Panc1 (cell line): ENCODE data around the gene TNIK. TPM values are rescaled to one million over a fixed set of nuclear protein-coding genes. Genes with fewer than 3 reads are reported as not detected.

Source experiments
- ATAC-seq: fragments of 200-7000 bp; cut with Tn5 transposase; 2 replicates; pipeline ENCODE4 v1.9.1; 2020; ENCODE audit warnings: mild to moderate bottlenecking, moderate library complexity
- BruUV-seq: library from RNA; stranded (reverse); fragments of 400-500 nt; replicated peaks from 2 replicates; lab custom pipeline; 2021; lab: Mats Ljungman, UMichigan
- CTCF ChIA-PET: fragments of 300-600 bp; sonication (Branson Sonifier 250); formaldehyde crosslinking; loops from one replicate; lab custom pipeline; 2022; ENCODE audit warnings: antibody characterized with exemption; lab: Charles Lee
- POLR2A ChIA-PET: fragments of 300-600 bp; sonication (Branson Sonifier 250); formaldehyde crosslinking; loops from one replicate; lab custom pipeline; 2022; ENCODE audit warnings: antibody characterized with exemption; lab: Charles Lee
- DNase-seq: peaks from one replicate; pipeline ENCODE4 v3.0.0-alpha.2; 2010; ENCODE audit warnings: low read depth, low spot score
- H3K27ac ChIP-seq: 2 replicates; pipeline ENCODE4 v1.5.1; 2011; ENCODE audit warnings: mild to moderate bottlenecking, low read length, inconsistent platforms
- H3K27me3 ChIP-seq: fragments of 200-500 bp; sonication (Bioruptor generic); 2 replicates; pipeline ENCODE4 v1.6.0; 2014; ENCODE audit warnings: low read length, inconsistent platforms; ENCODE audit not compliant: control insufficient read depth, insufficient read depth
- H3K36me3 ChIP-seq: fragments of 200-500 bp; sonication (Bioruptor generic); 2 replicates; pipeline ENCODE4 v1.5.1; 2014; ENCODE audit warnings: inconsistent platforms, mild to moderate bottlenecking, low read length, moderate library complexity; ENCODE audit not compliant: control insufficient read depth, insufficient read depth
- H3K4me1 ChIP-seq: 2 replicates; pipeline ENCODE4 v1.5.1; 2011; ENCODE audit warnings: inconsistent platforms, mild to moderate bottlenecking, low read length, moderate library complexity; ENCODE audit not compliant: control insufficient read depth, insufficient read depth
- H3K4me3 ChIP-seq, 2 experiments: 2 replicates each; pipeline ENCODE4 v1.5.1; 2011 to 2012; ENCODE audit warnings: low read depth in 2 of 2, low read length in 2 of 2, mild to moderate bottlenecking in 2 of 2, inconsistent platforms in 1 of 2, moderate library complexity in 1 of 2
- H3K9me3 ChIP-seq: fragments of 200-500 bp; sonication (Bioruptor generic); 2 replicates; pipeline ENCODE4 v1.5.1; 2014; ENCODE audit warnings: low read depth, mild to moderate bottlenecking, inconsistent platforms, low read length, moderate library complexity; ENCODE audit not compliant: control insufficient read depth, insufficient read depth
- CTCF ChIP-seq: fragments of 450-650 bp; IDR thresholded peaks from 2 replicates; pipeline ENCODE4 v1.5.1; 2017; ENCODE audit warnings: mild to moderate bottlenecking
- POLR2AphosphoS5 ChIP-seq: IDR thresholded peaks from 2 replicates; pipeline ENCODE4 v1.6.1; 2012; ENCODE audit warnings: mild to moderate bottlenecking, low read depth, low read length, moderate library complexity
- SIN3A ChIP-seq: IDR thresholded peaks from 2 replicates; pipeline ENCODE4 v1.6.1; 2012; ENCODE audit warnings: low read depth, mild to moderate bottlenecking, low read length, moderate library complexity, borderline replicate concordance; ENCODE audit not compliant: insufficient read depth
- TCF7L2 ChIP-seq: IDR thresholded peaks from 2 replicates; pipeline ENCODE4 v1.6.1; 2011; ENCODE audit warnings: mild to moderate bottlenecking, low read depth, low read length, inconsistent platforms
- in situ Hi-C: cut with HindIII; loops from 2 replicates; pipeline ENCODE4 v1.10.0; 2016; ENCODE audit warnings: low sequenced_read_pairs, low pct_unique_long_range_greater_than_20kb
- intact Hi-C: fragments of 100-400 bp; cut with micrococcal nuclease; formaldehyde crosslinking; loops from one replicate; pipeline ENCODE4 v1.10.0; 2022; ENCODE audit not compliant: unreplicated experiment
- total RNA-seq: library from RNA; stranded (reverse); gene quantifications from one replicate; pipeline ENCODE4 v1.2.1, GENCODE V29; 2021; ENCODE audit not compliant: unreplicated experiment
- TF ChIP-seq, protein P1 (sequence below), 2 experiments: IDR thresholded peaks; 2 replicates each; pipeline ENCODE4 v1.6.1; 2011 to 2012; ENCODE audit warnings: low read depth in 2 of 2, control low read depth in 1 of 2, low read length in 1 of 2, mild to moderate bottlenecking in 1 of 2, moderate library complexity in 1 of 2; ENCODE audit not compliant: insufficient read depth in 1 of 2

TNIK gene
- total RNA-seq, 1 experiment from 2014 or later, result 1.9 TPM

DNA sequence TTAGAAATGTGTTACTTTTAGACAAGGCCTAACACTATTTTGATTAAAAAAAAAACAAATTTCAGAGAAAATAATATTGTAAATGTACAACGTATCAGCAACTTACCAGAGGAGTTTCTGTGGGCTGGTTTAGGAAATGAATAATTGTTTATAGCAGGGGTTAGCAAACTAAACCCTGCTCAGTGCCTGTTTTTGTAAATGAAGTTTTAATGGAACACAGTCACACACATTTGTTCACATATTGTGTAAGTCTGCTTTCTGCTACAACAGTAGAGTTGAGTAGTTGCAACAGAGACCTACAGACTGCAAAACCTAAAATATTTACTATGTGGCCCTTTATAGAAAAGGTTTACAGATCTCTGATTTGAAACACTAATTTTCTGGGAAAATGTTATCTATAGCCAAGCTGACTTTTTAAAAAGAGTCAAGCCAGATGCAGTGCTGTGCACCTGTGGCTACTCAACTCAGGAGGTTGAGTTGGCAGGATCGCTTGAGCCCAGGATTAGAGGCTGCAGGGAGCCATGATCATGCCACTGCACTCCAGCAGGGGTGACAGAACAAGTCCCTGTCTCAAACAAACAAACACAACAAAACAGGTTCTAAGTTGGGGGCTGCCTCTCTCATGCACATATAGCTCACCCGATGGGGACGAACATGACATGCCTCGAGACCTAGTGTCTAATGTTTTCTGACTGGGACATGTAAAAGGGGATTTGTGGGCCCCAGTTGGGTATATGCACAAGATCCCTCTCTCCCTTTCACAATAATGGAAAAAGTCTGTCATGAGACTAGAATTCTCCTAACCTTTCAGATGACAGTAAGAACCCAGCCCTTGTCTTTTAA is 182.5 kb downstream of the TNIK start:
- no peaks in the 10 kb centered on the region for H3K9me3 ChIP-seq
- no peaks in the 10 kb centered on the region for H3K36me3 ChIP-seq
- no peak for TF ChIP-seq POLR2AphosphoS5
- TF ChIP-seq SIN3A, result no peak
- TF ChIP-seq, protein P1, sequence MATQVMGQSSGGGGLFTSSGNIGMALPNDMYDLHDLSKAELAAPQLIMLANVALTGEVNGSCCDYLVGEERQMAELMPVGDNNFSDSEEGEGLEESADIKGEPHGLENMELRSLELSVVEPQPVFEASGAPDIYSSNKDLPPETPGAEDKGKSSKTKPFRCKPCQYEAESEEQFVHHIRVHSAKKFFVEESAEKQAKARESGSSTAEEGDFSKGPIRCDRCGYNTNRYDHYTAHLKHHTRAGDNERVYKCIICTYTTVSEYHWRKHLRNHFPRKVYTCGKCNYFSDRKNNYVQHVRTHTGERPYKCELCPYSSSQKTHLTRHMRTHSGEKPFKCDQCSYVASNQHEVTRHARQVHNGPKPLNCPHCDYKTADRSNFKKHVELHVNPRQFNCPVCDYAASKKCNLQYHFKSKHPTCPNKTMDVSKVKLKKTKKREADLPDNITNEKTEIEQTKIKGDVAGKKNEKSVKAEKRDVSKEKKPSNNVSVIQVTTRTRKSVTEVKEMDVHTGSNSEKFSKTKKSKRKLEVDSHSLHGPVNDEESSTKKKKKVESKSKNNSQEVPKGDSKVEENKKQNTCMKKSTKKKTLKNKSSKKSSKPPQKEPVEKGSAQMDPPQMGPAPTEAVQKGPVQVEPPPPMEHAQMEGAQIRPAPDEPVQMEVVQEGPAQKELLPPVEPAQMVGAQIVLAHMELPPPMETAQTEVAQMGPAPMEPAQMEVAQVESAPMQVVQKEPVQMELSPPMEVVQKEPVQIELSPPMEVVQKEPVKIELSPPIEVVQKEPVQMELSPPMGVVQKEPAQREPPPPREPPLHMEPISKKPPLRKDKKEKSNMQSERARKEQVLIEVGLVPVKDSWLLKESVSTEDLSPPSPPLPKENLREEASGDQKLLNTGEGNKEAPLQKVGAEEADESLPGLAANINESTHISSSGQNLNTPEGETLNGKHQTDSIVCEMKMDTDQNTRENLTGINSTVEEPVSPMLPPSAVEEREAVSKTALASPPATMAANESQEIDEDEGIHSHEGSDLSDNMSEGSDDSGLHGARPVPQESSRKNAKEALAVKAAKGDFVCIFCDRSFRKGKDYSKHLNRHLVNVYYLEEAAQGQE (IDR thresholded peaks at IDR 0.05; ENCODE audit: insufficient read depth in 1 of 2, low read depth in 2 of 2, low read length in 1 of 2), result no peak
- no peak for TF ChIP-seq CTCF
- no peak for TF ChIP-seq TCF7L2
- in situ Hi-C loops, result no loop called here
- no peak overlapping the region for H3K4me3 ChIP-seq
- ATAC-seq (no peak), DNase-seq (no peak)
- ChIA-PET CTCF (no interaction called here), POLR2A (no interaction called here)
- H3K27me3 ChIP-seq, result peaks cover 15% of the 10 kb centered on the region
- no peak overlapping the region for H3K27ac ChIP-seq
- intact Hi-C loops, result no loop called here
- no TSS peak for BruUV-seq
- no peaks in the 10 kb centered on the region for H3K4me1 ChIP-seq

DNA sequence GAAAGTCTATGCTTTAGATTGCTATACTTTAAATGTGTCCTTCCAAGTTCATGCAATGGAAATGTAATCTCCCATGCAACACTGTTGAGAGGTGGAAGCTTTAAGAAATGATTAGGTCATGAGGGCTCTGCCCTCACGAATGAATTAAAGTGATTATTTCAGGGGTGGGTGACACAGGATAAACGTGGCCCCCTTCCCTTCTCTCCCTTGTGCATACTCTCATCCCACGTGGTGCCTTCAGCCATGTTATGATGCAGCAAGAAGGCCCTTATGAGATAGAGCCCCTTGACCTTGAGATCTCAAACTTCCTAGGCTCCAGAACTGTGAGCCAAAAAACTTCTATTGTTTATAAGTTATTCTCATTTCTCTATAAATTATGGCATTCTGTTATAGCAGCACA is 183.3 kb downstream of the TNIK start:
- Histone ChIP-seq H3K27ac (no peak overlapping the region), H3K4me3 (no peak overlapping the region), H3K36me3 (no peaks in the 10 kb centered on the region), H3K4me1 (no peaks in the 10 kb centered on the region), H3K9me3 (no peaks in the 10 kb centered on the region), H3K27me3 (peaks cover 15% of the 10 kb centered on the region)
- CTCF ChIA-PET, result interaction anchor here (0.6 kb wide), 1 partner anchor 152 kb away, joined by 3 read pairs; no protein-coding TSS in a partner anchor
- DNase-seq, result no peak
- in situ Hi-C loops (no loop called here), intact Hi-C loops (no loop called here)
- no peak for ATAC-seq
- no TSS peak for BruUV-seq
- no peak for TF ChIP-seq CTCF
- TF ChIP-seq TCF7L2, result no peak
- TF ChIP-seq, protein P1 (IDR thresholded peaks at IDR 0.05; ENCODE audit: insufficient read depth in 1 of 2, low read depth in 2 of 2, low read length in 1 of 2), result no peak
- POLR2A ChIA-PET, result no interaction called here
